HEK293 (cell line): ENCODE results near the gene SYNE2.

Experiments
- PATZ1 ChIP-seq: fragments of 450-650 bp; formaldehyde crosslinking; IDR thresholded peaks from 2 replicates; pipeline ENCODE4 v1.5.1; 2016; ENCODE audit warnings: missing biosample characterization, missing genetic modification characterization
- REST ChIP-seq: fragments of 450-650 bp; formaldehyde crosslinking; IDR thresholded peaks from 2 replicates; pipeline ENCODE4 v1.5.1; 2016; ENCODE audit warnings: missing biosample characterization, missing genetic modification characterization
- ZNF202 ChIP-seq: fragments of 450-650 bp; formaldehyde crosslinking; IDR thresholded peaks from 2 replicates; pipeline ENCODE4 v1.5.1; 2016; ENCODE audit warnings: missing biosample characterization, missing genetic modification characterization, borderline replicate concordance
- ZNF274 ChIP-seq, 2 experiments: fragments of 200-500 bp in 1 of 2; fragments of 450-650 bp in 1 of 2; sonication (Bioruptor generic) in 1 of 2; formaldehyde crosslinking in 1 of 2; IDR thresholded peaks; 2 replicates each; pipeline versions ENCODE4 v1.5.1 to v1.6.1; 2014 to 2016; ENCODE audit warnings: borderline replicate concordance in 1 of 2, inconsistent platforms in 1 of 2, low read length in 1 of 2, missing biosample characterization in 1 of 2, missing genetic modification characterization in 1 of 2
- ZNF280D ChIP-seq: fragments of 450-650 bp; formaldehyde crosslinking; IDR thresholded peaks from 2 replicates; pipeline ENCODE4 v1.5.1; 2016; ENCODE audit warnings: missing biosample characterization, missing genetic modification characterization
- ZNF302 ChIP-seq: fragments of 450-650 bp; formaldehyde crosslinking; IDR thresholded peaks from 2 replicates; pipeline ENCODE4 v1.5.1; 2016; ENCODE audit warnings: missing biosample characterization, missing genetic modification characterization, low read depth
- ZNF394 ChIP-seq: fragments of 450-650 bp; formaldehyde crosslinking; IDR thresholded peaks from 2 replicates; pipeline ENCODE4 v1.5.1; 2016; ENCODE audit warnings: missing biosample characterization, missing genetic modification characterization, mild to moderate bottlenecking, moderate library complexity, borderline replicate concordance
- ZNF548 ChIP-seq: fragments of 450-650 bp; formaldehyde crosslinking; IDR thresholded peaks from 2 replicates; pipeline ENCODE4 v1.5.1; 2016; ENCODE audit warnings: missing biosample characterization, missing genetic modification characterization
- ZNF623 ChIP-seq: fragments of 450-650 bp; formaldehyde crosslinking; IDR thresholded peaks from 2 replicates; pipeline ENCODE4 v1.5.1; 2016; ENCODE audit warnings: missing biosample characterization, missing genetic modification characterization
- ZNF677 ChIP-seq: fragments of 450-650 bp; IDR thresholded peaks from 2 replicates; pipeline ENCODE4 v1.5.0; 2018; ENCODE audit warnings: missing biosample characterization, mild to moderate bottlenecking, missing genetic modification characterization, moderate library complexity
- ZNF768 ChIP-seq: fragments of 450-650 bp; formaldehyde crosslinking; IDR thresholded peaks from 2 replicates; pipeline ENCODE4 v1.5.1; 2018; ENCODE audit warnings: missing biosample characterization, mild to moderate bottlenecking, missing genetic modification characterization
- TF ChIP-seq, protein P1 (sequence below): fragments of 450-650 bp; formaldehyde crosslinking; IDR thresholded peaks from 2 replicates; pipeline ENCODE4 v1.5.1; 2016; ENCODE audit warnings: missing biosample characterization, missing genetic modification characterization
- TF ChIP-seq, protein P2 (sequence below): fragments of 450-650 bp; formaldehyde crosslinking; IDR thresholded peaks from 2 replicates; pipeline ENCODE4 v1.5.1; 2017; ENCODE audit warnings: missing biosample characterization, missing genetic modification characterization
- TF ChIP-seq, protein P3 (sequence below): fragments of 450-650 bp; formaldehyde crosslinking; conservative IDR thresholded peaks from 2 replicates; pipeline ENCODE4 v1.5.1; 2016; ENCODE audit warnings: low read depth, missing biosample characterization, missing genetic modification characterization

- TF ChIP-seq, protein P1, sequence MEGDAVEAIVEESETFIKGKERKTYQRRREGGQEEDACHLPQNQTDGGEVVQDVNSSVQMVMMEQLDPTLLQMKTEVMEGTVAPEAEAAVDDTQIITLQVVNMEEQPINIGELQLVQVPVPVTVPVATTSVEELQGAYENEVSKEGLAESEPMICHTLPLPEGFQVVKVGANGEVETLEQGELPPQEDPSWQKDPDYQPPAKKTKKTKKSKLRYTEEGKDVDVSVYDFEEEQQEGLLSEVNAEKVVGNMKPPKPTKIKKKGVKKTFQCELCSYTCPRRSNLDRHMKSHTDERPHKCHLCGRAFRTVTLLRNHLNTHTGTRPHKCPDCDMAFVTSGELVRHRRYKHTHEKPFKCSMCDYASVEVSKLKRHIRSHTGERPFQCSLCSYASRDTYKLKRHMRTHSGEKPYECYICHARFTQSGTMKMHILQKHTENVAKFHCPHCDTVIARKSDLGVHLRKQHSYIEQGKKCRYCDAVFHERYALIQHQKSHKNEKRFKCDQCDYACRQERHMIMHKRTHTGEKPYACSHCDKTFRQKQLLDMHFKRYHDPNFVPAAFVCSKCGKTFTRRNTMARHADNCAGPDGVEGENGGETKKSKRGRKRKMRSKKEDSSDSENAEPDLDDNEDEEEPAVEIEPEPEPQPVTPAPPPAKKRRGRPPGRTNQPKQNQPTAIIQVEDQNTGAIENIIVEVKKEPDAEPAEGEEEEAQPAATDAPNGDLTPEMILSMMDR (tag by site-specific recombination) = no peak
- TF ChIP-seq, protein P2, sequence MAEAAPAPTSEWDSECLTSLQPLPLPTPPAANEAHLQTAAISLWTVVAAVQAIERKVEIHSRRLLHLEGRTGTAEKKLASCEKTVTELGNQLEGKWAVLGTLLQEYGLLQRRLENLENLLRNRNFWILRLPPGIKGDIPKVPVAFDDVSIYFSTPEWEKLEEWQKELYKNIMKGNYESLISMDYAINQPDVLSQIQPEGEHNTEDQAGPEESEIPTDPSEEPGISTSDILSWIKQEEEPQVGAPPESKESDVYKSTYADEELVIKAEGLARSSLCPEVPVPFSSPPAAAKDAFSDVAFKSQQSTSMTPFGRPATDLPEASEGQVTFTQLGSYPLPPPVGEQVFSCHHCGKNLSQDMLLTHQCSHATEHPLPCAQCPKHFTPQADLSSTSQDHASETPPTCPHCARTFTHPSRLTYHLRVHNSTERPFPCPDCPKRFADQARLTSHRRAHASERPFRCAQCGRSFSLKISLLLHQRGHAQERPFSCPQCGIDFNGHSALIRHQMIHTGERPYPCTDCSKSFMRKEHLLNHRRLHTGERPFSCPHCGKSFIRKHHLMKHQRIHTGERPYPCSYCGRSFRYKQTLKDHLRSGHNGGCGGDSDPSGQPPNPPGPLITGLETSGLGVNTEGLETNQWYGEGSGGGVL = no peak
- no peak for TF ChIP-seq ZNF302
- TF ChIP-seq ZNF394 (tag by site-specific recombination) = no peak
- no peak for TF ChIP-seq REST (tag by site-specific recombination)
- no peak for TF ChIP-seq ZNF677
- no peak for TF ChIP-seq ZNF280D (tag by site-specific recombination)
- TF ChIP-seq, protein P3, sequence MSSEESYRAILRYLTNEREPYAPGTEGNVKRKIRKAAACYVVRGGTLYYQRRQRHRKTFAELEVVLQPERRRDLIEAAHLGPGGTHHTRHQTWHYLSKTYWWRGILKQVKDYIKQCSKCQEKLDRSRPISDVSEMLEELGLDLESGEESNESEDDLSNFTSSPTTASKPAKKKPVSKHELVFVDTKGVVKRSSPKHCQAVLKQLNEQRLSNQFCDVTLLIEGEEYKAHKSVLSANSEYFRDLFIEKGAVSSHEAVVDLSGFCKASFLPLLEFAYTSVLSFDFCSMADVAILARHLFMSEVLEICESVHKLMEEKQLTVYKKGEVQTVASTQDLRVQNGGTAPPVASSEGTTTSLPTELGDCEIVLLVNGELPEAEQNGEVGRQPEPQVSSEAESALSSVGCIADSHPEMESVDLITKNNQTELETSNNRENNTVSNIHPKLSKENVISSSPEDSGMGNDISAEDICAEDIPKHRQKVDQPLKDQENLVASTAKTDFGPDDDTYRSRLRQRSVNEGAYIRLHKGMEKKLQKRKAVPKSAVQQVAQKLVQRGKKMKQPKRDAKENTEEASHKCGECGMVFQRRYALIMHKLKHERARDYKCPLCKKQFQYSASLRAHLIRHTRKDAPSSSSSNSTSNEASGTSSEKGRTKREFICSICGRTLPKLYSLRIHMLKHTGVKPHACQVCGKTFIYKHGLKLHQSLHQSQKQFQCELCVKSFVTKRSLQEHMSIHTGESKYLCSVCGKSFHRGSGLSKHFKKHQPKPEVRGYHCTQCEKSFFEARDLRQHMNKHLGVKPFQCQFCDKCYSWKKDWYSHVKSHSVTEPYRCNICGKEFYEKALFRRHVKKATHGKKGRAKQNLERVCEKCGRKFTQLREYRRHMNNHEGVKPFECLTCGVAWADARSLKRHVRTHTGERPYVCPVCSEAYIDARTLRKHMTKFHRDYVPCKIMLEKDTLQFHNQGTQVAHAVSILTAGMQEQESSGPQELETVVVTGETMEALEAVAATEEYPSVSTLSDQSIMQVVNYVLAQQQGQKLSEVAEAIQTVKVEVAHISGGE (tag by site-specific recombination) = no peak
- no peak for TF ChIP-seq PATZ1 (tag by site-specific recombination)
- TF ChIP-seq ZNF548 (tag by site-specific recombination) = no peak
- TF ChIP-seq ZNF202 = no peak
- TF ChIP-seq ZNF274 (IDR thresholded peaks at IDR 0.05; ENCODE audit: low read length) = no peak
- no peak for TF ChIP-seq ZNF274 (tag by site-specific recombination; IDR thresholded peaks at IDR 0.05; ENCODE audit: borderline replicate concordance)
- no peak for TF ChIP-seq ZNF768 (tag by site-specific recombination)
- TF ChIP-seq ZNF623 (tag by site-specific recombination) = no peak
Observed at GRCh38 chr14:64253672-64254071, 400.9 kb downstream of the SYNE2 start.
